ENCODE data around the gene OR8D4.
"Not testable (repeated sequence)": the region's sequence is repeated elsewhere in the genome, so short reads cannot be mapped to it uniquely, and the experiment has no call there.

Gene OR8D4

GRCh38 chr11:123901867-123902266 is at the start of gene OR8D4:
Gene OR8D4 (plus strand): TSS chr11:123902167. CDS start chr11:123906432, 4,265 bp downstream.
- no peak for DNase-seq (ENCODE audit: low spot score)

- no peak for DNase-seq (ENCODE audit: low spot score)
Measured at GRCh38 chr11:123852321-123852720, 49.6 kb upstream of the OR8D4 start.

- DNase-seq (ENCODE audit: low spot score), result no peak
Measured at GRCh38 chr11:123853038-123853437, 48.9 kb upstream of the OR8D4 start.

- DNase-seq (ENCODE audit: low spot score), result no peak
Measured at GRCh38 chr11:123856444-123856843, 45.5 kb upstream of the OR8D4 start.

- DNase-seq (ENCODE audit: low spot score), result no peak
Measured at GRCh38 chr11:123859731-123860130, 42.2 kb upstream of the OR8D4 start.

GRCh38 chr11:123865293-123865692 is 36.7 kb upstream of the OR8D4 start:
- DNase-seq (ENCODE audit: low spot score), result not testable (repeated sequence)

- DNase-seq (ENCODE audit: low spot score), result not testable (repeated sequence)
Measured at GRCh38 chr11:123867795-123868194, 34.2 kb upstream of the OR8D4 start.

GRCh38 chr11:123880912-123881311 is 21.1 kb upstream of the OR8D4 start:
- no peak for DNase-seq (ENCODE audit: low spot score)

GRCh38 chr11:123885570-123885969 is 16.4 kb upstream of the OR8D4 start, which contains the start of gene TMEM225:
Gene TMEM225 (minus strand): TSS chr11:123885670. CDS start chr11:123885425, 245 bp downstream.
- no peak for DNase-seq (ENCODE audit: low spot score)

GRCh38 chr11:123892031-123892430 is 9.9 kb upstream of the OR8D4 start:
- DNase-seq (ENCODE audit: low spot score), result no peak

GRCh38 chr11:123899792-123900191 is 2.2 kb upstream of the OR8D4 start:
- no peak for DNase-seq (ENCODE audit: low spot score)

- no peak for DNase-seq (ENCODE audit: low spot score)
Measured at GRCh38 chr11:123903932-123904331, 2.0 kb downstream of the OR8D4 start.

- no peak for DNase-seq (ENCODE audit: low spot score)
Measured at GRCh38 chr11:123904932-123905331, 3.0 kb downstream of the OR8D4 start.

- DNase-seq (ENCODE audit: low spot score), result no peak
Measured at GRCh38 chr11:123905826-123906225, 3.9 kb downstream of the OR8D4 start.

GRCh38 chr11:123920943-123921342 is 19.0 kb downstream of the OR8D4 start:
- DNase-seq (ENCODE audit: low spot score), result no peak

- no peak for DNase-seq (ENCODE audit: low spot score)
Measured at GRCh38 chr11:123924027-123924426, 22.1 kb downstream of the OR8D4 start.

- DNase-seq (ENCODE audit: low spot score), result no peak
Measured at GRCh38 chr11:123939317-123939716, 37.4 kb downstream of the OR8D4 start, which contains the start of gene OR4D5. Gene OR4D5 (plus strand): TSS chr11:123939617. CDS start chr11:123939617, 0 bp downstream.

- no peak for DNase-seq (ENCODE audit: low spot score)
Measured at GRCh38 chr11:123942413-123942812, 40.4 kb downstream of the OR8D4 start.

GRCh38 chr11:123943738-123944137 is 41.8 kb downstream of the OR8D4 start, which contains the start of gene OR6T1:
Gene OR6T1 (minus strand): TSS chr11:123943838. CDS start chr11:123943838, 0 bp downstream.
- DNase-seq (ENCODE audit: low spot score), result no peak

- no peak for DNase-seq (ENCODE audit: low spot score)
Measured at GRCh38 chr11:123945132-123945531, 43.2 kb downstream of the OR8D4 start.

GRCh38 chr11:123956752-123957151 is 54.8 kb downstream of the OR8D4 start:
- no peak for DNase-seq (ENCODE audit: low spot score)

Data from D341Med (cell line).